Esophagus muscularis mucosa (tissue), 4 donors: ENCODE data around the gene NECTIN1.

Source experiments
- CTCF ChIP-seq, 3 experiments: fragments of 200-600 bp in 2 of 3; fragments of 450-650 bp in 1 of 3; sonication (generic) in 2 of 3; IDR thresholded peaks; one replicate each; pipeline ENCODE4 v1.5.1; 2017 to 2019; ENCODE audit warnings: antibody characterized with exemption in 3 of 3, mild to moderate bottlenecking in 2 of 3, moderate library complexity in 1 of 3
- EP300 ChIP-seq: sonication (generic); formaldehyde crosslinking; IDR thresholded peaks from one replicate; pipeline ENCODE4 v1.6.1; 2017; ENCODE audit warnings: antibody characterized with exemption
- POLR2A ChIP-seq: fragments of 450-650 bp; IDR thresholded peaks from one replicate; pipeline ENCODE4 v1.6.1; 2017; ENCODE audit warnings: antibody characterized with exemption, moderate library complexity, mild to moderate bottlenecking, low read depth
- POLR2AphosphoS5 ChIP-seq, 2 donors: sonication (generic); formaldehyde crosslinking; IDR thresholded peaks; one replicate each; pipeline ENCODE4 v1.6.1; 2017; ENCODE audit warnings: antibody characterized with exemption in 2 of 2

DNA sequence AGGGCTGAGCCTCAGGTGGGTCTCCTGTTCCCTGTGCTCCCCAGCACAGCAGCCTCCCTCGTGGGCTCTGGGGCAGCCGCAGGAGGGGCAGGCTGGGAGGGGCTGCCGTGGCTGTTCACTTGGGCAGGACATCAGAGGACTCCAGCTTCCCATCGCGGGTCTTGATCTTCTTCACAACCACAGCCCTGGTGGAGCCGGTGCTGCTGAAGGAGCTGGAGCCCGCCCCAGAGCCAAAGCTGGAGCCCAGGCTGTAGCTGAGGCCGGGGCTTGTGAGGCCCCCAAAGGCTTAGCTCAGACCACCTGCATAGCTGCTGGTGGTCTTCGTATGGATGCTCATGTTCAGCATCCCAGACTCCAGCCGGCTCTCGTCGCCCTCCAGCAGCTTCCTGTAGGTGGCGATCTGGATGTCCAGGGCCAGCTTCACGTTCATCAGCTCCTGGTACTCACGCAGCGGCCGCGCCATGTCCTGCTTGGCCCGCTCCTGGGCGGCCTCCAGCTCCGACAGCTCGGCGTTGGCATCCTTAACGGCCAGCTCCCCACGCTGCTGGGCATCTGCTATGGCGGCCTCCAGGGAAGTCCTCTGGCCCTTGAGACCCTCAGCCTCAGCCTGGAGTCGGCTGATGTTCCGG is 126.1 kb downstream of the NECTIN1 start:
- TF ChIP-seq CTCF (IDR thresholded peaks at IDR 0.05), result no peak
- no peak for TF ChIP-seq EP300
- TF ChIP-seq POLR2A, result no peak
- no peak for TF ChIP-seq POLR2AphosphoS5 (IDR thresholded peaks at IDR 0.05)
